Stimulated activated CD4-positive, alpha-beta T cell treated with anti-CD3 and anti-CD28 coated beads, TNF-alpha, amount 100 ng/mL, for 48 hours (primary cell): ENCODE measurements around the gene B4GALT2.

Experiments
- DNase-seq, 3 donors: peaks; one replicate each; pipeline ENCODE4 v3.0.0-alpha.2; 2020; ENCODE audit warnings: low read depth in 3 of 3

The B4GALT2 gene

DNA sequence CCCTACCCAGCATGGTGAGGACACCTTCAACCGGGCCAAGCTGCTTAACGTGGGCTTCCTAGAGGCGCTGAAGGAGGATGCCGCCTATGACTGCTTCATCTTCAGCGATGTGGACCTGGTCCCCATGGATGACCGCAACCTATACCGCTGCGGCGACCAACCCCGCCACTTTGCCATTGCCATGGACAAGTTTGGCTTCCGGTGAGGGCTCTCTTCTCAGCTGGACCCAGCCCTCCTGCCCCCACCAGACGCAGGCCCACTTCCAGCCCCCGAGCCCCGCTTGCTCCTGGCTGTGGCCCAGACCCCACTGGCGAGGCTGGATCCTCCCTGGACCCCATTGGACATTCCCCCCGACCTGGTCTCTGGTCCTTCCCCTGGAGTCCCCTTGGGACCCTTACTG lies 5.8 kb downstream of the B4GALT2 start:
- no peak for DNase-seq

DNA sequence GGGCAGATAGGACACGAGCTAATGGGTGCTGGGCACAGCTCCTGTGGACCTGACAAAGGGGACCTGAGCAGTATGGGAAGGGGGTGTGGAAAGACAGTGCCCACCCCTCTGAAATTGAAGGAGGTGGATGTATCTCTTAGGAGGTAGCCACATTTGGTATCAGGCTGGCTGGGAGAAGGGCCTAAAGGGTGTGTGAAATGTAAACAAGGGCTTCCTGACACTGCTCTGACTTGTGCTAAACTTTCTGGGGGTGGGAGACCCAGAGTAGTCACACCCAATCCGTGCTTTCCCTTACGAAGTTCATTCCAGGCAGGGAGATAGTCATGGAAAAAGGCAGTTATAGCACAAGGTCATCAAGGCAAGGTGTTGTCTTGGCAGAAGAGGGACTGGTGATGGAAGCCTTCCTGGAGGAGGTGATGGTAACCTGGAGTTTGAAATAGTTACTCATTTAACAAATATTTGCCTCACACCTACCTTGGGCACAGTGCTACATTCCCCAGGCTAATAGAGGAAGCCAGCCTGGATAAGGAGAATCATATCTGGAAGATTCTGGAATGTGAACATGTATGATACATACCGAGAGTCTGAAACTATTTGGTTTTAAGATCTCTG lies 7.1 kb downstream of the B4GALT2 start:
- no peak for DNase-seq

DNA sequence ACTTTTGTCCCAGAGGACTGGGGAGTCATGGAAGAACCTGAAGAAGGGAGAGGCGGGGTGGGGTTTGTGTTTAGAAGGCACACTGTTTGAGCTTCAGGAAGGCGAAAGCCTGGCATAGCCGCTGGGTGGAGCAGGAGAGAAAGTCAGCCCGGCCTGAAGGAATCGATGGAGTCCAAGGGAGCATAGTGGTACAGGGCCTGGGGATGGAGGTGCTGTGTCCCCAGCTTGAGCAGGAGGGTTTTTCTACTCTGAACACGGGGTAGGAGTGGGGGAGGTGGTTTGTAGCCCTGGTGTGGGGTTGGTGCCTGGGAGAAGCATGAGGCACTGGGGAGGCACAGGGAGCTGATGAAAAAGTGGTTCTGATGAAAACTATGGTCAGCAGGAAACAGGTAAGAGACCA lies 7.7 kb downstream of the B4GALT2 start:
- DNase-seq, result no peak

DNA sequence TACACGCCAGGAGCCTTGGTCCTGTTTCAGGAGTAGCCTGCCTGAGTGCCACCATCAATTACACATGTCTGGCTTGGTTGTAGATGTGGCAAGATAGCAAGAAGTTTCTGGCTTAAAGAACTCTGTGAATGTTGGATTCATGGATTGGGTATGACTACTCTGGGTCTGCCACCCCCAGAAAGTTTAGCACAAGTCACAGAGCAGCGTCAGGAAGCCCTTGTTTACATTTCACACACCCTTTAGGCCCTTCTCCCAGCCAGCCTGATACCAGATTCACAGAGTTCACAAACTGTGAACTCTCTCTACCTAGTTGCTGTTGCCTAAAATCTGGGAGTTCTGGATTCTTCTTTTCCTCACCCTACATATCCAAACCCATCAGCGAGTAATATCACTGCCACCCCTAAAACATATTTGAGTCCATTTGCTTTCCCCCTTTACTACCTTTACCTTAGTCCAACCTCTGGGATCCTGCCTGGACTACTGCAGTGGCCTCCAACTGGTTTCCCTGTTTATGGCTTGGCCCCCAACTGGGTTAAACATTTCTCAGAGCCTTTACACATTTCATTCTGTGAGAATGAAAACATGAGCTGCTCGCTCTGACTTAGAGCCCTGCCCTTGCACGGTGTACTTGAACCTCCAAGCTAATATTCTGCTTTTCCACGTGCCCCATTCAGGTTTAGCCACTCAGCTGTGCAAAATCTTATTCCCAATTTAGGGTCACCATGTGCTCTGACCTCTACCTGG lies 8.3 kb downstream of the B4GALT2 start:
- no peak for DNase-seq

- DNase-seq, result no peak
These were observed 11.5 kb downstream of the B4GALT2 start for GRCh38 chr1:43990271-43991199.

- no peak for DNase-seq
These were observed 12.1 kb downstream of the B4GALT2 start for GRCh38 chr1:43991200-43991475.

DNA sequence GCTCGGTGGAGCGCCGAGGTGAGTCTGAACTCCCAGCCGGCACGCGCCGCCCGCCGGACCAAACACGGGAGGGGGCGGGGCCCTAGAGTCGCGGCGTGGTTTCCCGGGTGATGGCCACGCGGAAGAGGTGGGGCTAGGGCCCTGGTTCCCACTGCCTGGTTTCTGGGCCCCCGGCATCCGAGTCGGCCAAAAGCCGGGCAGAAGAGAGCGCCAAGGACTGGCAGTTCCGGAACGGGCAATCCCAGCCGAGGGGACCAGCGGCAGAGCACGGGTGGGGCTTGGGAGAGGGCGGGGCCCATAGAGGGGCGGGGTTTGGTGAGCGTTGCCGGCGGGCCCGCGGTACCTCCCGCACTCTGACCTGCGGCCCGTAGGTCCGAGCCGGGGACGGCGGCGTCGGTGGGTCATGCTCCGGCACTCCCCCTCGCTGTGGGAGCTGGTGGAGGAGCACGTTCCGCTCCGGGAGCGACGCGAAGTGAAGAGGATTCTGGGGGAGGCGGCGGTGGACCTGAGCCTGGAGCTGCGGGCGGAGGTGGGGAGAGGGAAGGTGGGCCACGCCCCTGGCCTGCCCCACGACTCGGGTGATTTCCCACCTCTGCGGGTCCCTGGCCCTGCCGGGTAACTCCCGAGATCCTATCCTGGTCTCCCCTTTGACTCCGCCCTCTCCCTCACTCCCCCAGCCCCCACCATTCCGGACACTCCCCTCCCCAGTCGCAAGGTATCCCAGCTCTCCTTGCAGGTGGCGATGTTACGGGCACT lies 12.6 kb downstream of the B4GALT2 start, which contains the start of gene CCDC24:
TSS of gene CCDC24 (plus strand) at position 124 of the 756 bp plus-strand sequence. CDS start at position 404, 280 bp downstream.
- DNase-seq, result peak; percentile 46 to 69 (median 55)

GRCh38 chr1:43992232-43992995 lies 13.4 kb downstream of the B4GALT2 start:
- DNase-seq, result no peak

- no peak for DNase-seq
These were observed 14.3 kb downstream of the B4GALT2 start for GRCh38 chr1:43993206-43993914.

GRCh38 chr1:43994071-43994470 lies 15.1 kb downstream of the B4GALT2 start:
- no peak for DNase-seq

DNA sequence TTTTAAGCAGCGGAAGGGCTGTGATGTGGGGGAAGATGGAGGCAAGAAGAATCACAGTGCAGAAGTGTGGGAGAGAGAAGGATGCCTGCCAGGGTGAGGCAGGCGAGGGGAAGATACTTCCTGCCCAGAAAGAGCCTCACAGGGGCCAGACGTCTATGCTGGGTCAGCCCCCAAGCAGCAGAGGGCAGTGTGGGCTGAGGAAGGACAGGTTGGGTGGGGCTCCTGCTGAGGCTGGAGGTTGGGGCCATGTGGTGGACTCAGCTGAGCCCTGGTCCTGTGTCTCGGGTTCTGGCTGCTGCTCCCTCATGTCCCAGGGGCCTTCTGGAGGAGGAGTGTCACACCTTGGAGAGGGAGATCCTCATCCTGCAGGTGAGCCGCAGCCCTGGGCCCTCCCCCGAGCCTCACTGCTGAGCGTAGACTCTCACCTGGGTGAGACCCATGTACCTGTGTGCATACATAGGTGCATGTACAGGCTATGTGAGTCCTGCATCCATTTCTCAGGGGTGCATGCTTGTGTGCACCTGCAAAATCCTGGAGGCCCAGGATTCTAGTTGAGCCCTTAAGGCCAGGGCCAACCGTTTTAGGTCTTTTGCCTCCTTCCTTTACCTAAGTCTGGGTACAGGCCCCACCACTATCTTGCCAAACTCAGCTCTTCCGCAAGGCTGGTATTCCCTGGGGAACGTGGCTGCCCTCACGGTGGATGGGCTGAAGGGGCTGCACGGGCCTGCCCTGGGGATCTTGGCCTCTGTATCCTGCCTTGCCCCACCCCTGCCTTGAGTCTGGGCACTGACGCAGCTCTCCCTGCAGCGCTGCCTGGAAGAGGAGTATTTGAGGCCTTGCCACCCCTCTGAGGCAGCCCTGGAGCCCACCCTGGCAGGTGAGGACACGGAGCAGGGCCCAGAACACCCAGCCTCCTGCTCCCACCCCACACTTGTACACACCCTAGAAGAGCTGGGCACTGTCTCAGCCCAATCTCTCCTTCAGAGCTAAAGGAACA lies 16.1 kb downstream of the B4GALT2 start:
- DNase-seq, result no peak

DNA sequence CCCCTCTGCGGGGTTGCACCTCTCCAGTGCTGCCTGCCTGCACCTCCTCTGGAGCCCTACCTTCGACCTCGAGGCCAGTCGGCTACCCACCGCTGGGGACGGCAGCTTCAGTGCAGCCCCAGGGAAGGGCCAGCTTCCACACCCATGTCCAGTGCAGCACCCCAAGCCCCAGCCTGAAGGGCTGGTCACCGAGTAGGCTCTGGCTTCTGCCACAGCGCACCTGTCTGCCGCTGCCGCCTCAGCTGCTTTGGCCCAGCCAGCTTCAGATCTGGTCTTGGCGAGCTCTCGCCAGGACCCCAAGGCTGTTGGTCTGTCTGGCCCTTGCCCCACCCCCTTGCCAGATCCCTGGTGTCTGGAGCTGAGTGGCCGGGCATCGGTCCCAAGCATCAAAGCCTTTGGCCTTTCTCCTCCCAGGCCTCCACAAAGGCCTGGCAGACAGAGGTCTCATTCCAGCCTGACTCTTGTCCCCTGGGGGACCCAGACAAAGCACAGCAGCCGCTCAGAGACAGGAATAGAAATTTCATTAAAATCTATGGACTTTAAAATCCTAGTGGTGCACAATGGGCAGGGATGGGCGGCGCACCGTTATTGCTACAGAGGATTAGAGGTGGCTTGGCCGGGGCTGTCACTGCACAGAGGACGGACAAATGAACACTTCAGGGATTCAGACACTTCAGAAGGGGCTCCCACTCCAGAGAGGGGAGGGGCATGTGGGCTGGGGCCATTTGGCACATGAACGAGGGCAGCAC lies 17.1 kb downstream of the B4GALT2 start:
- DNase-seq, result no peak

DNA sequence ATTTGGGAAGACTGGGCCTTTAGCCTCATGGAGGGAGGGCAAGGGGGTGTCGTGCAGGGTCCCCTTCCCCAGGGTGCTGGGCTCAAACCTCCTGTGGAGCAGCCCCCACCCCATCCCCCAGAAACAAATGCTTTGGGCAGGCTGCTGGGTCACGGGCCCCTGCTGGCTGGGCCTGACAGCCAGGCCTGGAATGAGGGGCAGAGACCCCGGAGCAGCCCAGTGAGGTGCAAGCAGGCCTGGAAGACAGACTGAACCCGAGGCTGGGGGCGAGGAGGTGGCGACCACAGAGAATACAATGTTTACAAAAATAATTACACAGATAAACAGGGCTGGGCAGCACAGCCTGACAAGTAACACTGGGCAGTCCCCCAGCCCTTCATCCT lies 17.7 kb downstream of the B4GALT2 start:
- DNase-seq, result no peak

DNA sequence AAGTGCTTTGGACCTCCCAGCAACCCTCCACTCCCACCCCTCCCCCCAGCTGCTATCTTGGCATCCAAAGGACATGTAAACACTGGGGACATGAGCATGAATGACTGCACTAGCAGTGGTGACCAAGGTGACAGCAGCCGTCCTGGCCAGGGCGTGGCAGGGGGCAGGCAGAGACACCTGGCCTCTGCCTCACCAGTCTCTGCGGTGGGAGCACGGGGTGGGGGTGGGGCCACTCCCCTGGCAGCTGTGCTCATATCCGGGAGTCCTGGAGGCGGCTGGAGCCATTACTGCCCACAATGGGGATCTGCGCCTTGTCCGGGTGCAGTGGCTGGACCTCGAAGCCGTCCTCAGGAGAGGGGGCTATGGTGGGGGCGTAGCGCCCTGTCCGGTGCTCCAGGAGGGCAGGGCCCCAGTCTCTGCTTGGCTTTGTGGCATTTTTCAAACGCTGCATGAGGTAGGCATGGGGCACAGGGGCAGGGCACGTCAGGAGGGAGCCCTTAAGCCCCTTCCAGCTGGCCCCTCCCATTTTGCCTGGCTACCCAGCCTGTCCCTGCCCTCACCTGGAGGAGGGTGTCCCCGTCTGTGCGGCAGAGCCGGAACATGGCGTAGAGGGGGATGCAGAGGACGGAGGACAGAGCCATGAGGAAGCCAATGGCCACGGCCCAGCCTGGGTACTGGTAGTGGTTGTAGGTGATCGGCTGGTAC lies 18.4 kb downstream of the B4GALT2 start:
- no peak for DNase-seq

DNA sequence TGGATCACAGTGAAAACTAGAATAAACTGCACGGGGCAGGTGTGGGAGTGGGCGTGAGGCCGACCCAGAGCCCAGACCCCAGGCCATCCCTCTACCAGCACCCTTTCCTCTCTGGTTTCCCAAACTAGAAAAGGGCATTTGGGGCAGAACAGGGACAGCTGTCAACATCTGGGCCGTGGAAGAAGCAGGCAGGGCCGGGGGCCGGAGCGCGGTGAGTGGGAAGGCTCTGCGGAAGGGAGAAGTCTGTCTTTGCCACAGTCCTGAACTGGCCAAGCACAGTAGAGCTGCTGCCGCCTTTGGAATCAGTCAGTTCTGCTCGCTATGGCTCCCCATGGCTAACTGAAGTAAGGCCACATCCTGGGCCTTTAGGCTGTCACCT lies 19.0 kb downstream of the B4GALT2 start:
- no peak for DNase-seq

GRCh38 chr1:43999455-43999854 lies 20.4 kb downstream of the B4GALT2 start:
- no peak for DNase-seq

- no peak for DNase-seq
These were observed 21.2 kb downstream of the B4GALT2 start for GRCh38 chr1:44000122-44000665.

- DNase-seq, result no peak
These were observed 23.2 kb downstream of the B4GALT2 start for GRCh38 chr1:44002165-44002564.
